Stimulated activated CD4-positive, alpha-beta T cell treated with anti-CD3 and anti-CD28 coated beads, Interleukin-12 subunit alpha, Interleukin-12 subunit beta, amount 100 ng/mL, for 4 hours (primary cell): ENCODE data around the gene GTF2A1L.
"Not testable (repeated sequence)": the region's sequence is repeated elsewhere in the genome, so short reads cannot be mapped to it uniquely, and the experiment has no call there.

Experiments
- DNase-seq: peaks from one replicate; pipeline ENCODE4 v3.0.0-alpha.2; 2020

The GTF2A1L gene

GRCh38 chr2:48613211-48613610 lies 4.4 kb upstream of the GTF2A1L start:
- DNase-seq: no peak

GRCh38 chr2:48614581-48614980 lies 3.1 kb upstream of the GTF2A1L start:
- DNase-seq: not testable (repeated sequence)

GRCh38 chr2:48619526-48619925 lies 1.9 kb downstream of the GTF2A1L start:
- no peak for DNase-seq

- DNase-seq: no peak
These were observed 2.9 kb downstream of the GTF2A1L start for GRCh38 chr2:48620604-48621003.

GRCh38 chr2:48622691-48623090 lies 5.0 kb downstream of the GTF2A1L start:
- DNase-seq: not testable (repeated sequence)

GRCh38 chr2:48624696-48625095 lies 7.0 kb downstream of the GTF2A1L start:
- DNase-seq: no peak

- no peak for DNase-seq
These were observed 8.4 kb downstream of the GTF2A1L start for GRCh38 chr2:48626047-48626446.

- no peak for DNase-seq
These were observed 15.5 kb downstream of the GTF2A1L start for GRCh38 chr2:48633143-48633542.

GRCh38 chr2:48635786-48636185 lies 18.1 kb downstream of the GTF2A1L start:
- no peak for DNase-seq

GRCh38 chr2:48638261-48638660 lies 20.6 kb downstream of the GTF2A1L start:
- no peak for DNase-seq

- DNase-seq: no peak
These were observed 33.6 kb downstream of the GTF2A1L start for GRCh38 chr2:48651158-48651790.

GRCh38 chr2:48668992-48669391 lies 51.3 kb downstream of the GTF2A1L start:
- no peak for DNase-seq

- no peak for DNase-seq
These were observed 55.9 kb downstream of the GTF2A1L start for GRCh38 chr2:48673581-48673980.

- DNase-seq: no peak
These were observed 57.3 kb downstream of the GTF2A1L start for GRCh38 chr2:48674933-48675332.

- no peak for DNase-seq
These were observed 59.8 kb downstream of the GTF2A1L start for GRCh38 chr2:48677450-48677849.

- DNase-seq: no peak
These were observed 67.5 kb downstream of the GTF2A1L start for GRCh38 chr2:48685126-48685525.

- DNase-seq: no peak
These were observed 74.5 kb downstream of the GTF2A1L start for GRCh38 chr2:48691935-48692691.

- no peak for DNase-seq
These were observed 75.4 kb downstream of the GTF2A1L start for GRCh38 chr2:48693066-48693465.

- no peak for DNase-seq
These were observed 76.0 kb downstream of the GTF2A1L start for GRCh38 chr2:48693645-48694044.

- no peak for DNase-seq
These were observed 76.5 kb downstream of the GTF2A1L start for GRCh38 chr2:48694149-48694548.

- no peak for DNase-seq
These were observed 78.3 kb downstream of the GTF2A1L start for GRCh38 chr2:48695991-48696390.

- DNase-seq: no peak
These were observed 79.2 kb downstream of the GTF2A1L start for GRCh38 chr2:48696881-48697280.

GRCh38 chr2:48699348-48699930 lies 81.8 kb downstream of the GTF2A1L start:
- no peak for DNase-seq

GRCh38 chr2:48703621-48704020 lies 86.0 kb downstream of the GTF2A1L start:
- DNase-seq: not testable (repeated sequence)
